GM19467 (cell line): ENCODE measurements around the gene TNS4.
"Not testable (repeated sequence)": the region's sequence is repeated elsewhere in the genome, so short reads cannot be mapped to it uniquely, and the experiment has no call there.

Experiments
- ATAC-seq: cut with Tn5 transposase; IDR thresholded peaks from one replicate; pipeline ENCODE4 v1.9.1; 2021; ENCODE audit warnings: mild to moderate bottlenecking, moderate library complexity; ENCODE audit not compliant: unreplicated experiment

The TNS4 gene, protein sequence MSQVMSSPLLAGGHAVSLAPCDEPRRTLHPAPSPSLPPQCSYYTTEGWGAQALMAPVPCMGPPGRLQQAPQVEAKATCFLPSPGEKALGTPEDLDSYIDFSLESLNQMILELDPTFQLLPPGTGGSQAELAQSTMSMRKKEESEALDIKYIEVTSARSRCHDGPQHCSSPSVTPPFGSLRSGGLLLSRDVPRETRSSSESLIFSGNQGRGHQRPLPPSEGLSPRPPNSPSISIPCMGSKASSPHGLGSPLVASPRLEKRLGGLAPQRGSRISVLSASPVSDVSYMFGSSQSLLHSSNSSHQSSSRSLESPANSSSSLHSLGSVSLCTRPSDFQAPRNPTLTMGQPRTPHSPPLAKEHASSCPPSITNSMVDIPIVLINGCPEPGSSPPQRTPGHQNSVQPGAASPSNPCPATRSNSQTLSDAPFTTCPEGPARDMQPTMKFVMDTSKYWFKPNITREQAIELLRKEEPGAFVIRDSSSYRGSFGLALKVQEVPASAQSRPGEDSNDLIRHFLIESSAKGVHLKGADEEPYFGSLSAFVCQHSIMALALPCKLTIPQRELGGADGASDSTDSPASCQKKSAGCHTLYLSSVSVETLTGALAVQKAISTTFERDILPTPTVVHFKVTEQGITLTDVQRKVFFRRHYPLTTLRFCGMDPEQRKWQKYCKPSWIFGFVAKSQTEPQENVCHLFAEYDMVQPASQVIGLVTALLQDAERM

DNA sequence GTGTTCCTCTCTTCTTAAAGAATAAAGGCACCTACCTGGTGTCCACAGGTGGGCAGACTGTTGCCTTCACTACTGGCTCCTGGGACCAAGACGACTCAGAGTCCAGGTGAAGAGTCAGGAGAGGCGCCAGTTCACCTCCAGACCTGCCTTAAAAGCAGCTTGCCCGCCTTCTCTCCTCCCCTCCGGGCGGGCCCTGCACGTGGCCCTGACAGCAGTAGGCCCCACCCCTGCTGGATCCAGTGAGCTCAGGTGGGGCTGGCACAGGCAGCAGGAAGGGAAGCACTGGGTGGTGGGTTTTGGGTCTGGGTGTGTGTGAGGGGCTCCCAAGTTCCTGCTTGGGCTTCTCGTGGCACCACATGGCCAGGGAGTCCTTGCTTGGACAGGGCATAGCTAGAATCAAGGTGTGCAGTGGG is at the start of gene TNS4:
Gene TNS4 (minus strand): TSS at position 125 of the 413 bp plus-strand sequence. CDS start 5,198 bp downstream, outside the sequence.
- ATAC-seq, result no peak

DNA sequence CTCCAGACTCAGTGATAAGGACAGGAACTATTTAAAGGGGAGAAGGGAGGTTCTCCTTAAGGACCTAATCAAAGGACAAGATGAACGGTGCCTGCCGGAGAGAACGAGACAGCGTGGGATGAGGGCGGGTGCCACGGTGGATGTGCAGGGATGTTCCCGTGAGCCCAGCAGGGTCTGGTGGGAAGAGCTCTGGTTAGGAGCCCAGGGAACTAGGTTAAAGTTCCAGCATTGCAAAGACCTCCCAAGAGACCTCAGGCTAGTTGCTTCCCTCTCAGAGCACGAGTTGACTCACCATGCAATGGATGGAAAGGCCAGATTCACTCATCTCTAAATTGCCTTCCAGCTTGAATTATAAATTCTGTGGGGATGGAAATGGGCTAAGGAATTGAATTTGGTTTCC is 49.2 kb upstream of the TNS4 start:
- no peak for ATAC-seq

DNA sequence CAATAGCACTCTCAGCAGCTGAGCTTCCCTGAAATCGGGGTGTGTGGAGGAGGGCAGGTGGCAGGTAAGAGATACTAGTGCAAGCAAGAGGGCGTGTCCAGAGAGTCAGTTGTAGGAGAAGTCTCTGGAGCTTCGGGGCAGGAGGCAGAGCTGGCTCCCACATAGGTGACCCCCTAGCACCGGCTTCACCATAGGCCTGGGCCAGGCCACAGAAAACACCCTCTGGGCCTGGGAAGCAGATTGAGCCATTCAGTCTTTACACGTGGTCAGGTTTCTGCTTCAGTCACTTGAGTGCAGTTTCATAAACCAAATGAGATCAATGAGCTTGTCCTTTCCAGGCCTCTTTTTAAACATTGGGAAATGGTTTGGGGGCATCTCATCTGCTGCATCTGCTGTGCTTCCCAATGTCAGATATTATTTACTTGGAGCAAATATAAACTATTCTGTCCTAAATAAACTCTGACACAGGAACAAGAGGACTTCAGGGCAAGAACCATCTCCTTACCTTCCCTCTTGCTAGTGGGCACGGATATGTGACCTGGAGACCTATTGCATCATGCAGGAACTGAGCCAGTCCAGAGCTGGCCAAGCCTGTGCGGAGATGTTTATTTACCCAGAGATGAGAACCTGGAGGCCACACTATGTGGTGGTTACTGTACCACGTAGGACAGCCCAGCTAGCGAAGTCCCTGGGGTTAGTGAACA is 47.7 kb upstream of the TNS4 start:
- no peak for ATAC-seq

DNA sequence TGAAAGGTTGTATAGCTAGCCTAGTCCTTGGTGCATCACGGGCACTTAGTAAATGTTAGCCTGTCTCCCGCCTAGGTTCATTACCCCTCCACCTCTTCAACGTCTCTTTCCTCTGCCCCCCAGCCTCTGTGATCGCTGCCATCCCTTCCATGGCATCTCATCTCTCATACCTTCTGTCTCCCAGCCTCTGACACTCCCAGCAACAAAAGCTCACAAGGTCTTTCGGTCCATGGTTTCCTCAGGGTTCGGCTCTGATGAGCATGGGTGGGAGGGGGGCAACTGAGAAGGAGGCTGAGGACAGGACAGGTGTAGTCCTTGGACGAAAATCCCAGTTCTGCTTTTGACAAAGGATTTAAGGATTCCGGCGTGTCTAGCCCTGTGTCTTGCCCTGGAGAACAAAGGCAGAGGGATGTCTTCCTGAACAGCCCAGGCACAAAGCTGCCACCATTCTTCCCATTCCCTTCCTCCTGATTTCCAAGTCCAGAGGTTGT is 47.1 kb upstream of the TNS4 start:
- no peak for ATAC-seq

DNA sequence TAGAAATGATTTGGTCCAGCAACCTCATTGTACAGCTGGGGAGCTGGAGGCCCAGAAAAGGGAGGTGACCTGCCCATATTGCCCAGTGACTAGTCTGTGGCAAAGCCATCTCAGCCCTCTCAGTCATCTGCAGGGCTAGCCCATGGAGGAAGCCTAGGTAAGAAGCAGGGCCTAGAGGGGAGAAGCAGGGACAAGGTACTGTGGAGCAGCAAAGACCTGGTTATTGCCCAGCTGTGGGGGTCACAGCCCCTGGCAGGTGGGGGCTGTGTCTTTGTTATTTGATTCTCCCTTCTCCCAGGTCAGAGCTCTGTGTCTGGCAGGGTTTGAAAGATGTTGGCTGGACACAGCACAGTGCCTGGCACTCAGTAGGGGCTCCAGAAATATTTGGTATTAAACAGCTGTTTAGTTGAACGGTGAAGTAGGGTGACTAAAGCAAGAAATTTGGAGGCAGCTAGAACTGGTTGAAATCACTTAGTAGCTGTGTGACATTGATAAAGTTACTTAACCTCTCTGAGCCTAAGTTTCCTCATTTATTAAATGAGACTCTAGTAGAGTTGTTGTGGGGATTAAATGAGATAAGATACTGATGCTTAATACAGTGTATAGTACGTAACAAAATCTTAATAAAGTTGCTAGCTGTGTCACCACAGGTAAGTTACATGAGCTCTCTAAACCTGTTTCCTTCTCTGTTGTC is 46.5 kb upstream of the TNS4 start:
- no peak for ATAC-seq

DNA sequence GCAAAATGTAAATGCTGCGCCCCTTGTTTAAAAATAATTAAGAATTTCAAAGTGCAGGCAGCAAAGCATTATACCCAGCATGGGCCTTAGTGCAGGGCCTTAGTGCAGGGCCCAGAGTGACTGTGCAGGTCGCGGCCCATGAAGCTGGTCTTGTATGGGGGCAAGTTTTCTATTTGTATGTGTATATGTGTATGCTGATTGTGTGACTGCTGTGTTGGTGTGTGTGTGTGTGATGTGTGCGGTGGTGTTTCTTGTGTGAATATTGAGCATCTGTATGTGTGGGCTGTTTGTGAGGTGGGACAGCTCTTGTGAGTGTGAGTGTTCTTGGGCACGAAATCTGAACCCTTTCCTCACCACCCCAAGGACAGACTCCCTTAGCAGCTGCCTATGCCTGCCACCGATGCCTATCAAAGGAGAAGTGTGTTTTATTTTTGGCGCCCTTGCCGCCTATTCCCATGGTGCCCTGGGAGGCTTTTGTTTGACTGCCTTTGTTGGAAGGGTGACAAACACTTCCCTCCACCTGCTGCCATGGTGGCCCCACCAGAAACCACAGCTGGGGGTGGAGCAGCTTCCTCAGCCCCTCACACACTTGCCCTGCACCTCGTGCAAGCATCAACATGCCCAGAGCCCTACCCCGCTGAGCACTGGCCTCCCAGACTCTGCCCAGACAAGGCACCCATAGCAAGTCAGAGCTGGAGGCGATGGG is 45.8 kb upstream of the TNS4 start:
- no peak for ATAC-seq

DNA sequence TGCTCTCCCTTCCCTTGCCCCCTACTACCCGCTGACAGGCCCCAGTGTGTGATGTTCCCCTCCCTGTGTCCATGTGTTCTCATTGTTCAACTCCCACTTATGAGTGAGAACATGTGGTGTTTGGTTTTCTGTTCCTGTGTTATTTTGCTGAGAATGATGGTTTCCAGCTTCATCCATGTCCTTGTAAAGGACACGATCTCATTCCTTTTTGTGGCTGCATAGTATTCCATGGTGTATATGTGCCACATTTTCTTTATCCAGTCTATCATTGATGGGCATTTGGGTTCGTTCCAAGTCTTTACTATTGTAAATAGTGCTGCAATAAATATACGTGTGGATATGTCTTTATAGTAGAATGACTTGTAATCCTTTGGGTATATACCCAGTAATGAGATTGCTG is 45.1 kb upstream of the TNS4 start:
- ATAC-seq, result not testable (repeated sequence)

DNA sequence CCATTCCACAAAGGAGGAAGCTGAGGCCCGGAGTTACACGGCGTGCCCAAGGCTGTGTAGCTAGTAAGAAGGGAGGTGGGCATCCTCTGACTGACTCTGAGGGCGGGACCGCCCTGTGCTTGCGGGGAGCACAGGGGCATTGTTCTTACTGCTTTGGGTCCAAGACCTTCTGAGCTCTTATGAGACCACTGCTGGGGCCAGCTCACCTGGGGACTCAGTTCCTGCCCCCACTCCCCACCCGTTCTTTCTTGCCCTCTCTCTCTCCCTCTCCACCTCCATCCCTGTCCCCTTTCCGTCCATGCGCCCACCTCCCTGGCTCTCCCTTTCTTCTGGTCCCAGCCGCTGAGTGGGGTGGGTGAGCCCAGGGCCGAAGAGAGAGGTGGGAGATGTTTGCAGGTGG is 44.2 kb upstream of the TNS4 start:
- no peak for ATAC-seq

DNA sequence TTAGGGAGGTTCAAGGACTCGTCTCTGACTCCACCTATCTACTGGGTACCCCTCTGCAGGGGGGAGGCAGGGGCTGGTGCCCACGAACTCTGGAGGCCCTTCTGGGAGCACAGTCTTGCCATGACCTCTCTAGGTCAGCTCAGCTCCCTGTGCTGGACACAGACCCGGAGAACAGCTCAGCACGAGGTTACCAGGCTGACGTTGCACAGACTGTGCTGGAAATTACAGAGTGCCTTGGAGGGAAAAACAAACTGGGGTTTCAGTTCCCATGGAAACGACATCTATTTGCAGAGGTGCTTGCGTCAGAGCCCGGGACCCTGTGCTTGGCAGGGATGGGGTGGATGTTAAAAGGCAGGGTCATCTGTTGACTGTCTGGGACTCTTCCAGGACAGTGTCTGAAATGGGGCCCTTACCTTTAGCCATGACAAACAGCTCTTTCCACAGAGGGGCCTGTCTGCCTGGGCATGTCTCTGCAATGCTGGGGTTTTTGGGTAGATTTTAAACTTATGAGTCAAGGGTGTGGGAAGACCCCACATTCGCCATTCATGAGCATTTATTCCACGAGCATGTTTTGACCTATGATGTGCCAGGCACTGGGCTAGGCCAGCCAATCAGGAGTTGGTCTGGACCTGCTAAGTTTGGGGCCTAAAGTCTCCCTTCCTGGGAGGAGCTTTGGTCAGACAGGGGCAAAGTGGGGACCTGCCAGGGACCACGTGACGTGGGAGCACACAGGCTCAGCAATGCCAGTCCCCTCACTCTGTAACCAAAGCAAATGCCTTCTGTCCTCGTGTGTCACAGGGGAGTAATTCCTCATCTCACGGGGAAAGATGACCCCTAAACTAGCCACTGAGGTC is 41.4 kb upstream of the TNS4 start:
- no peak for ATAC-seq

DNA sequence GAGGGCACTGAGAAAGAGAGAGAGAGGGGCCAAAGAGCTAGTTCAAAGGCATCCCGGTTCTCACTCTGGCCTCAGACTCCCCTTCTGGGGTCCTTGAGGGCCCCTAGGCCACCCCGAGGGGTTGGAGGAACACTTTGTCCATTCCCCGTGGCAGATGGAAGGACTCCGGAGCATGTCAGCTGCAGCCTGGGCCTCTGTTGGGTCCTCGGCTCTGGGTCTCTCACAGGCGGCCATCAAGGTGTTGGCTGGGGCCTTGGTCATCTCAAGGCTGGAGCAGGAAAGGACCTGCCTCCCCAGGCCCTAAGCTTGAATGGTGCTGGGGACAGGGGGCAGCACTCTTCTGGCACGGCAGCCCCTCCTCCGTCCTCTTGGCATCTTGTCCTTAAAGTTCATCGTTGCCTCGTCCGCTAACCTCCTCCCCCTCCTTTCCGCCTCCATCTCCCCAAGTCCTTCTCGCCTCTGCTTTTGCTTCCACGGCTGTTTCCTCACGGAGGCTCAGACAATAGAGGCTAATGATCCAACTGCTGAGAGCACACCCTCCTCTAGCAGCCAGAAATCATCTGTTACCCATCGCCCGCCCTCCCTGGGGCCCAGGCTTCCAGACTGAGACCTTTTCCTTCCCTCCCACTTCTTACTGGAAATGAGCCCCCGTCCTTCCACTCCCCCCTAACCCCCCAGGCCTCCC is 40.6 kb upstream of the TNS4 start:
- ATAC-seq, result no peak

DNA sequence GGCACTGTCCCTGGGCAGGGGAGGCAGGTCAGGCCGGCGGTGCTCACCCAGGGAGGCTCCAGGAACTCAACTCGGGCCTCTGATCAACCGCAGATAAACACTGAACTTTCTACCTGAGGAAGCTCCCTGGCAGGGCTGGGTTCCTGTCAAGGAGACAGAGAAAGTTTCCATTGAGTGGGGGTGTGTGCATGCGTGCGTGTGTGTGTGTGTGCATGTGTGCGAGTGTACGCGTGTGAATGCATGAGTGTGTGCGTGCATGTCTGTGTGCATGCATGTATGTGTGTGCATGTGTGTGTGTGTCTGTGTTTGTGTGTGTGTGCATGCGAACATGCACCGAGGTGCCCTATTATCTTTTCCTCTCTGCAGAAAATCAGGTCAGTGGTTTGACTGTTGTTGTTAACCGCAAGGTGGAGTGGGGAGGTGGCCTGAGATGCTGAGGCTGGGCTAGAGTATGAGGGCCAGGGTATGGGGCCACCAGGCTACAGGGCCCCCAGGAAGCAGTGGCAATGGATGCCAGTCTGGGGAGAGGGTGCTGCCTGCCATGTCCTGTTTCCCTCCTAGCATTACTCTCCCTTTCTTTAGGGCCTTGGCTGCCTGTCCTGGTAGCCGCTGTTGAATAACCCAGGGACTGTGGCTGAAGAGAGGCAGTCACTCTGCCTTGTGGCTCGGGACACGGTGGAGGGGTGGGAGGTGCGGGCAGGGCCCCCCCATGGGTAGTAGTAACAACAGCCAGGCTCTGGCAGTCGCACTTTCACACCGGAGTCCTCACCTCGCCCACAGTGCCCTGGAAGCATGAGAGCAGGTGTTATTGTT is 39.8 kb upstream of the TNS4 start:
- no peak for ATAC-seq

DNA sequence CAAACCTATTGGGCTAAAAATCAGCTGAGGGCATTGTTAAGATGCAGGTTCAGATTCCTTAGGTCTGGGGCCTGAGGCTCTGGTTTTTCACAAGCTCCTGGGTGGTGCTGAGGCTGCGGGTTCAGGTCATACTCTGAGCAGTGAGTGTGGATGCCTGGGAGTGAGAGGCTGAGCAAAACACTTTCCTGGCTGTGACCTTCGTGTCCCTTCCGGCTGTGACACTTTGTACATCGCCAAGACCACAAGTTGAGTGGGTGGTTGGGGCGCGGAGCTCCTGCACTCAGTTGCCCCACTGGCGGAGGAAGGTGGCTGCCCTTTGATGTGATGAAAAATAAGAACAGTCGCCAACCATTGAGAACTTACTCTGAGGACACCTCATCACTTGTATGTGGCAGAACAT is 39.0 kb upstream of the TNS4 start:
- ATAC-seq, result no peak

DNA sequence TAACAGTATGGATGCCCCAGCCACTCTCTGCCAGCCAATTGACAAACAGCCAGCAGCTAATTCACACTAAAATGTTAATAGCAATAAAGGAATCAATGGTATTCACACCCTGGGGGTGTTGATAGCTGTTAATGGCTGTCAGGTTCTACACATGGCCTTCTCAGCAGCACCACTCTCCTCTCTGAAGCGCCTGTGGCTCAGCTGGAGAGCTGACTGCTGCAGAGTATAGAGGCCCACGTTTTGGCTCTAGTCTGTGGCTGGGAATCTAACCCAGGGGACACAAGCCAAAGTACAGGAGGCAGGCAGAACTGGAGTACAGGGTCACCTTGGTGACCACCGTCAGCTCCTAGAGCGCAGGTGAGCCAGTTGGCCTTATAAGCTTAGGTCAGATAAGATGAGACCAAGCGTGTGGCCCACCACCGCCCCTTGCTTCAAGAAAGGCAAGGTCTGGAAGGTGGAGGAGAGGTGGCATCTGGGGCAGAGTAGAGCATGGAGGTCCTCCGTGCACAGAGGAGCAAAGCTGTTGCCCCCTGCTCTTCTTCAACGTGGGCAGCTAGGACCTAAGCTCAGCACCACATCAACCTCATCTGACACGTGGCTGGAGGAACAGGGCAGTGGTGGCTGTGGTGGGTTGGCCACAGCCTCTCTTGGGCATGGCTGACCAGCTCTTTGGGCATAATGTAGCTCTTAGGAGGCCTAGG is 38.4 kb upstream of the TNS4 start:
- ATAC-seq, result no peak

DNA sequence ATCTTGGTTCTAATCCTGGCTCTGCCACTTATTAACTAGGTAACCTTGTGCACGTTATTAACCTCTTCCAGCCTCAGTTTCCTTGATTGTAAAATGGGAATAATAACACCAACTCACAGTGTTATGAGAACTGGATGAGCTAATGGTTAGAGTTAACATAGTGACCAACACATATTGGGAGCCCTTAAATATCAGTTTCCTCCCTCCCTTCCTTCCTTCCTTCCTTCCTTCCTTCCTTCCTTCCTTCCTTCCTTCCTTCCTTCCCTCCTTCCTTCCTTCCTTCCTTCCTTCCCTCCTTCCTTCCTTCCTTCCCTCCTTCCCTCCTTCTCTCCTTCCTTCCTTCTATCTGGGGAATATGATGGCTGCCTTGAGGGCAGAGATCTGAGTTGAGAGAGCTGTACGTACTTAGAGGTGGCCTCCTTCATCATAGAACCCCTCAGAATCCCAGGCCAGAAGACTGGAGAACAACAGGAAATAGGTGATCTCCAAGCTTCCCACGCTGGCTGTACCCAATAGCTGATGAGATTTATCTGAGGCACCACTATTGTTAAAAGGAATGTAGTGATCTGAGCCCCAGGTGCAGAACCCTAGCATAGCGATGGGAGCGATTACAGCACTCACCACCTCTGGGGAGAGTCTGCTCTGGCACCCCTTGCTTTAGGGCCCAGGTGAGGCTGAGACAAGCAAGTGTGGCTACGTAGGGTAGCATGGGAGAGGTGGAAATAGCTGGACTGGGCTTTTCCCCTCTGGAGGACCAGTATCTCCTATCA is 37.7 kb upstream of the TNS4 start:
- no peak for ATAC-seq

DNA sequence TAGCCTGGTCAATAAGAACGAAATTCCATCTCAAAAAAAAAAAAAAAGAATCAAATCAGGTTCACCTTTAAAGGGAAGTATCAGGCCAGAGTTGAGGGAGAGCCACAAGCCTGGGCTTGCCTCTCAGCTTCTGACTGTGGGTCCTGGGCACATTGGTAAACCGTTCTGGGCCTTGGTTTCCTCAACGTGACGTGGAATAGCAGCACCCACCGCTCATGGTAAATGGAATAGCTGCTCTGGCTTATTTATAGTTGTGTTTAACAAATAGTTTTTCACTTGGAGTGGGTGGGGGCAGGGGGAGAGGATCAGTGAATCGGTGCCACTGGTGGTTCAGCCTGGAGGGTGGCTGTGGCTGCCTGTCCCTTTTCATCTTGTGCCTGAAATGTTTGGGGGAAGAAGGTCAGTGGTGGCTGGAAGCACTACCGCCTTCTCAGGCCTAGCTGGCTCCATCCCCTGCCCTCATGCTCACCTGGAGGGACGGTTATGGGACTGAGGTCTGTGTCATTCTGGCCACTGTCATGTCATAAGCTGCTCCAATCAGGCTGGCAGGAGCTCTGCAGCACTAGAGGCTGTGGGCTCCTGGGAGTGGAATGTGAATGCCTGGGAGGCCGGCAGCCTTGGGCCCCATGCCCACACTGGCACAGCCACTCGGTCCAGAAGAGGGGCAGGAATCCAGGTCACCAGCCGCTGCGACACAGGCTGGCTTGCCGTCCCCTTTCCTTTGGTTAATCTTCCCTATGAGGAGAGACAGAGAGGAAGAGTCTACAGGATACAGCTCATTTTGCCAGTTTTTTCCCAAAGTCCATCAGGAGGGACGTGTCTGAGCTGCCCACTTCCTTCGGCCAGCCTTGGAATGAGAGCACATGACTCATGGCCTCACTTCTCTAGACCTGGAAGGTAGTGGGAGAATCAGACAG is 36.9 kb upstream of the TNS4 start:
- ATAC-seq, result no peak
